ENCODE data around the gene NUMBL.

DNA sequence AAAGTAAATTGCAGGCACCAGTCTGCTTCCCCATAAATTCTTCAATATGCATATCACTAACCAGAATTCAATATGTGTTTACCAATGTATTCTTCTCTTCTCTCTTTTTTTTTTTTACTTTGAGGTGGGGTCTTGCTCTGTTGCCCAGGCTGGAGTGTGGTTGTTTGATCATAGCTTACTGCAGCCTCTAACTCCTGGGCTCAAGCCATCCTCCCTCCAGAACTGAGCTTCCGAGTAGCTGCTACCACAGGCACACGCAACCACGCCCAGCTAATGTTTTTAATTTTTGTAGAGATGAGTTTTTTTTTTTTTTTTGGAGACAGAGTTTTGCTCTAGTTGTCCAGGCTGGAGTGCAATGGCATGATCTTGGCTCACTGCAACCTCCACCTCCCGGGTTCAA, 72.5 kb downstream of the NUMBL start:
- TF ChIP-seq, protein P1, sequence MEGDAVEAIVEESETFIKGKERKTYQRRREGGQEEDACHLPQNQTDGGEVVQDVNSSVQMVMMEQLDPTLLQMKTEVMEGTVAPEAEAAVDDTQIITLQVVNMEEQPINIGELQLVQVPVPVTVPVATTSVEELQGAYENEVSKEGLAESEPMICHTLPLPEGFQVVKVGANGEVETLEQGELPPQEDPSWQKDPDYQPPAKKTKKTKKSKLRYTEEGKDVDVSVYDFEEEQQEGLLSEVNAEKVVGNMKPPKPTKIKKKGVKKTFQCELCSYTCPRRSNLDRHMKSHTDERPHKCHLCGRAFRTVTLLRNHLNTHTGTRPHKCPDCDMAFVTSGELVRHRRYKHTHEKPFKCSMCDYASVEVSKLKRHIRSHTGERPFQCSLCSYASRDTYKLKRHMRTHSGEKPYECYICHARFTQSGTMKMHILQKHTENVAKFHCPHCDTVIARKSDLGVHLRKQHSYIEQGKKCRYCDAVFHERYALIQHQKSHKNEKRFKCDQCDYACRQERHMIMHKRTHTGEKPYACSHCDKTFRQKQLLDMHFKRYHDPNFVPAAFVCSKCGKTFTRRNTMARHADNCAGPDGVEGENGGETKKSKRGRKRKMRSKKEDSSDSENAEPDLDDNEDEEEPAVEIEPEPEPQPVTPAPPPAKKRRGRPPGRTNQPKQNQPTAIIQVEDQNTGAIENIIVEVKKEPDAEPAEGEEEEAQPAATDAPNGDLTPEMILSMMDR (IDR thresholded peaks at IDR 0.05): no peak
- no peak for TF ChIP-seq POLR2AphosphoS5 (IDR thresholded peaks at IDR 0.05)
- TF ChIP-seq EP300 (IDR thresholded peaks at IDR 0.05): no peak
- no peak for TF ChIP-seq POLR2A (IDR thresholded peaks at IDR 0.05)

All from gastroesophageal sphincter (tissue), 3 donors.